Activated T-cell treated with anti-CD3 and anti-CD28 coated beads for 4 hours (primary cell): ENCODE data around the gene GARIN5B.
A peak's percentile ranks its signal among the peaks of the same experiment; 100 is the strongest.

ENCODE experiments used
- DNase-seq: peaks from one replicate; pipeline ENCODE4 v3.0.0-alpha.2; 2020

Gene GARIN5B

GRCh38 chr19:55319785-55320184 lies 43.3 kb downstream of the GARIN5B start:
- DNase-seq = no peak

- DNase-seq = no peak
Observed at GRCh38 chr19:55316646-55317045, 46.4 kb downstream of the GARIN5B start.

- DNase-seq = no peak
Observed at GRCh38 chr19:55315956-55316525, 47.0 kb downstream of the GARIN5B start.

GRCh38 chr19:55314396-55314795 lies 48.7 kb downstream of the GARIN5B start:
- DNase-seq = no peak

GRCh38 chr19:55312621-55313512 lies 50.2 kb downstream of the GARIN5B start:
- DNase-seq = no peak

GRCh38 chr19:55311797-55312196 lies 51.3 kb downstream of the GARIN5B start:
- DNase-seq = no peak

GRCh38 chr19:55311397-55311796 lies 51.7 kb downstream of the GARIN5B start:
- no peak for DNase-seq

GRCh38 chr19:55310498-55310897 lies 52.6 kb downstream of the GARIN5B start:
- no peak for DNase-seq

GRCh38 chr19:55309448-55309847 lies 53.6 kb downstream of the GARIN5B start:
- DNase-seq = no peak

GRCh38 chr19:55308281-55308680 lies 54.8 kb downstream of the GARIN5B start:
- DNase-seq = no peak

GRCh38 chr19:55306712-55307111 lies 56.3 kb downstream of the GARIN5B start:
- no peak for DNase-seq

- DNase-seq = no peak
Observed at GRCh38 chr19:55305983-55306562, 57.0 kb downstream of the GARIN5B start.

- peak; percentile 29 for DNase-seq
Observed at GRCh38 chr19:55305491-55305890, 57.6 kb downstream of the GARIN5B start.

- DNase-seq = no peak
Observed at GRCh38 chr19:55304980-55305379, 58.1 kb downstream of the GARIN5B start.
